BLaER1 treated with 17β-estradiol and CSF1 and Interleukin-3, amounts not matched to agents 10 nM and 100 nM (cell line): Measurements from ENCODE around the gene PRKCA.

Source experiments
- H3K27ac ChIP-seq, 11 experiments: shearing (Covaris generic); formaldehyde crosslinking; 2 replicates each; pipeline ENCODE4 v1.8.1; 2022
- H3K27me3 ChIP-seq, 11 experiments: shearing (Covaris generic); formaldehyde crosslinking; 2 replicates each; pipeline ENCODE4 v1.8.1; 2022
- H3K36me3 ChIP-seq, 11 experiments: shearing (Covaris generic); formaldehyde crosslinking; 2 replicates each; pipeline ENCODE4 v1.8.1; 2022
- H3K4me1 ChIP-seq, 10 experiments: shearing (Covaris generic); formaldehyde crosslinking; 2 replicates each; pipeline ENCODE4 v1.8.1; 2022
- H3K4me2 ChIP-seq, 11 experiments: shearing (Covaris generic); formaldehyde crosslinking; 2 replicates each; pipeline ENCODE4 v1.8.1; 2022
- H3K4me3 ChIP-seq, 10 experiments: shearing (Covaris generic); formaldehyde crosslinking; 2 replicates each; pipeline ENCODE4 v1.8.1; 2022
- H3K9ac ChIP-seq, 11 experiments: shearing (Covaris generic); formaldehyde crosslinking; 2 replicates each; pipeline ENCODE4 v1.8.1; 2022
- H3K9me3 ChIP-seq, 11 experiments: shearing (Covaris generic); formaldehyde crosslinking; replicated peaks in 1 of 11; 2 replicates each; pipeline ENCODE4 v1.8.1; 2022
- H4K20me1 ChIP-seq, 11 experiments: shearing (Covaris generic); formaldehyde crosslinking; 2 replicates each; pipeline ENCODE4 v1.8.1; 2022
- Cebpa-rat ChIP-seq, 11 experiments: shearing (Covaris generic); IDR thresholded peaks; 2 replicates each; pipeline ENCODE4 v1.8.1; 2022

The PRKCA gene

GRCh38 chr17:66690166-66690565 is 387.8 kb downstream of the PRKCA start:
- Histone ChIP-seq H3K27me3 (no peaks in the 10 kb centered on the region), H3K4me2 (no peak overlapping the region), H3K9me3 (no peaks in the 10 kb centered on the region; a peak in 1 of 22 replicates), H3K4me1 (peaks cover 12 to 46% (median 14%) of the 10 kb centered on the region in 10 experiments), H3K27ac (no peak overlapping the region), H3K36me3 (peaks cover 5 to 100% (median 13%) of the 10 kb centered on the region in 11 experiments; a peak in 18 of 22 replicates), H4K20me1 (peaks cover 0 to 28% (median 0%) of the 10 kb centered on the region in 11 experiments; a peak in 3 of 22 replicates), H3K9ac (no peak overlapping the region), H3K4me3 (no peak overlapping the region)
- TF ChIP-seq Cebpa-rat (IDR thresholded peaks at IDR 0.05): no peak

DNA sequence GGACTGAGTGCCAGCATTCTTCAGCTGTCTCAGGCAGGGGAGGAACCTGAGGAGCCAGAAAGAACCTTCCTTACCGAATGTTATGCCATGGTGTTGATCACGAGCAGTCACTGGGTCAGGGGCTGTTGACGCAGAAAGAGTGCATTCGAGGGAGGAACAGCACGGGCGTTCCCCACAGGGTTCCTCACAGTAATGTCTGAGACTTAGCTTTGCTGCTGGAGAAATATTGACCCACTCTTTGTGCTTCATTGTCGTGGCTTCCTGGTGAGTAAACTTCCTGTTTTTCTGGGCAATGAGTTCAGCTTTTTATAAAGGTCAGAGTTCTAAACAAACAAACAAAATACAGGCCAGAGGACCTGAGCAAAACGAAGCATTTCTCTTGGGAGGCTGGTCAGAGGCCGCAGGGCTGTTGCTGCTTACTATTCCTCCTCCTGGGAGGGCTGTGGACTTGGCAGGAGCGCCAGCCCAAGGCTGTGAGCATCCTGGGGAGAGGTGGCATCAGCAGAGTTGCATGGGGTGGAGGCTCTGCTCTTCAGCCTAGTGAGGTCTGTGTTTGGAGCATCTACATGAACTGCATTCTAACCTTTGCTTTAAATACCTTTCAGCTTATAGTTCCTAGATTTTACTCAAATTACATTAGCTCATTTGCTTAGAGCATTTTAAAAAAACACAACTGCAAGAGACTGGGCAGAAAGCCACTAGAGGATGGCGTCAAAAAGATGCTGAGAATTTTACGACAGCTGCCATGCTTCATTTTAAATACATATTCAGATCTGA is 389.4 kb downstream of the PRKCA start:
- no peaks in the 10 kb centered on the region for H3K27me3 ChIP-seq
- H3K9me3 ChIP-seq: peaks cover 0 to 14% (median 3%) of the 10 kb centered on the region in 11 experiments; a peak in 11 of 22 replicates
- H3K9ac ChIP-seq: peak overlapping the region in 8 of 11 experiments; percentile 5 to 43 (median 28); a peak in 7 of 22 replicates
- peak overlapping the region in 9 of 11 experiments; percentile 13 to 65 (median 42); a peak in 16 of 22 replicates for H3K27ac ChIP-seq
- peaks cover 6 to 100% (median 17%) of the 10 kb centered on the region in 11 experiments; a peak in 19 of 22 replicates for H3K36me3 ChIP-seq
- H3K4me1 ChIP-seq: peaks cover 12 to 46% (median 14%) of the 10 kb centered on the region in 10 experiments
- H3K4me3 ChIP-seq: no peak overlapping the region
- H3K4me2 ChIP-seq: peak overlapping the region; percentile 49 to 91 (median 65)
- no peak for TF ChIP-seq Cebpa-rat (IDR thresholded peaks at IDR 0.05)
- H4K20me1 ChIP-seq: peaks cover 0 to 14% (median 0%) of the 10 kb centered on the region in 11 experiments; a peak in 1 of 22 replicates

DNA sequence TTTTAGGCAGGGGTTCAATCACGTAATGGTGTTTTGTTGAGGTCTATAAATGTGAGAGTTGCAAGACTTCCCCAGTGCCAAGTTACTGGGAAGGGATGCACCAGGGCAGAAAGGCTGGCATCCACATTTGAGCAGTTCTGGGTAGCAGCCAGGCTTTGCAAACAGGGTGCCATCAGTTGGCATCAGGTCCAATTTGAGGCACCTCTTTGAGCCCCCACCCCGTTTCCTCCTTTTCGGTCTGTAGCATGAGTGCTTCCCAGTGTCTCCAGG is 389.9 kb downstream of the PRKCA start:
- no peak for TF ChIP-seq Cebpa-rat (IDR thresholded peaks at IDR 0.05)
- Histone ChIP-seq H3K4me3 (no peak overlapping the region), H3K4me2 (peak overlapping the region in 10 of 11 experiments; percentile 49 to 91 (median 66); a peak in 15 of 22 replicates), H3K27ac (peak overlapping the region in 1 of 11 experiments; percentile 60; a peak in 1 of 22 replicates), H3K27me3 (no peaks in the 10 kb centered on the region), H3K36me3 (peaks cover 11 to 100% (median 22%) of the 10 kb centered on the region in 11 experiments; a peak in 20 of 22 replicates), H3K4me1 (peaks cover 12 to 46% (median 14%) of the 10 kb centered on the region in 10 experiments), H3K9me3 (peaks cover 3 to 19% (median 8%) of the 10 kb centered on the region in 11 experiments), H3K9ac (no peak overlapping the region), H4K20me1 (peaks cover 0 to 14% (median 0%) of the 10 kb centered on the region in 11 experiments; a peak in 1 of 22 replicates)

GRCh38 chr17:66695098-66695497 is 392.7 kb downstream of the PRKCA start:
- H3K36me3 ChIP-seq: peaks cover 14 to 100% (median 20%) of the 10 kb centered on the region in 11 experiments; a peak in 19 of 22 replicates
- no peak overlapping the region for H3K27ac ChIP-seq
- peaks cover 20 to 40% (median 32%) of the 10 kb centered on the region in 11 experiments for H3K9me3 ChIP-seq
- 0 out of 22 replicates have a peak, but pooled peaks cover 0 to 9% (median 0%) of the 10 kb centered on the region in 11 experiments for H4K20me1 ChIP-seq
- H3K4me3 ChIP-seq: no peak overlapping the region
- no peak overlapping the region for H3K9ac ChIP-seq
- H3K4me1 ChIP-seq: peaks cover 12 to 24% (median 14%) of the 10 kb centered on the region in 10 experiments
- H3K4me2 ChIP-seq: no peak overlapping the region
- no peaks in the 10 kb centered on the region for H3K27me3 ChIP-seq
- TF ChIP-seq Cebpa-rat (IDR thresholded peaks at IDR 0.05): no peak

GRCh38 chr17:66698270-66698669 is 395.9 kb downstream of the PRKCA start:
- H3K4me1 ChIP-seq: no peaks in the 10 kb centered on the region
- H3K36me3 ChIP-seq: peaks cover 14 to 96% (median 20%) of the 10 kb centered on the region in 11 experiments; a peak in 19 of 22 replicates
- no peak for TF ChIP-seq Cebpa-rat (IDR thresholded peaks at IDR 0.05)

DNA sequence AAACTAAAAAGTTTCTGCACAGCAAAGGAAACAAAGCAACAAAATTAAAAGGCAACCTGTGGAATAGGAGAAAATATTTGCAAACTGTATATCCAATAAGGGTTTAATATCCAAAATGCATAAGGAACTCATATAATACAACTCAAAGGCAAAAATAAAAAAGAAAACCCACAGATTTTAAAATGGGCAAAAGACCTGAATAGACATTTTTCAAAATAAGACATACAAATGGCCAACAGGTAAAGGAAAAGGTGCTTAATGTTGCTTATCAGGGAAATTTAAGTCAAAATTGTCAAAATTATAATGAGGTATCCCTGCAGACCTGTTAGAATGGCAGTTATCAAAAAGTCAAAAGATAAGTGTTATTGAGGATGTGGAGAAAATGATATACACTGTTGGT is 399.0 kb downstream of the PRKCA start:
- H3K4me1 ChIP-seq: peaks cover 4 to 21% (median 17%) of the 10 kb centered on the region in 10 experiments; a peak in 16 of 20 replicates
- H4K20me1 ChIP-seq: no peaks in the 10 kb centered on the region
- H3K4me3 ChIP-seq: no peak overlapping the region
- TF ChIP-seq Cebpa-rat (IDR thresholded peaks at IDR 0.05): no peak
- H3K27ac ChIP-seq: no peak overlapping the region
- peaks cover 20 to 33% (median 31%) of the 10 kb centered on the region in 11 experiments for H3K9me3 ChIP-seq
- H3K36me3 ChIP-seq: peaks cover 14 to 68% (median 20%) of the 10 kb centered on the region in 11 experiments; a peak in 19 of 22 replicates
- H3K4me2 ChIP-seq: no peak overlapping the region
- no peak overlapping the region for H3K9ac ChIP-seq
- no peaks in the 10 kb centered on the region for H3K27me3 ChIP-seq

More at GRCh38 chr17:66698270-66698669, 395.9 kb downstream of the PRKCA start:
- Histone ChIP-seq H3K9ac (no peak overlapping the region), H4K20me1 (0 out of 22 replicates have a peak, but pooled peaks cover 0 to 8% (median 0%) of the 10 kb centered on the region in 11 experiments), H3K4me3 (no peak overlapping the region), H3K4me2 (no peak overlapping the region), H3K27me3 (no peaks in the 10 kb centered on the region), H3K27ac (no peak overlapping the region), H3K9me3 (peaks cover 20 to 40% (median 32%) of the 10 kb centered on the region in 11 experiments)

DNA sequence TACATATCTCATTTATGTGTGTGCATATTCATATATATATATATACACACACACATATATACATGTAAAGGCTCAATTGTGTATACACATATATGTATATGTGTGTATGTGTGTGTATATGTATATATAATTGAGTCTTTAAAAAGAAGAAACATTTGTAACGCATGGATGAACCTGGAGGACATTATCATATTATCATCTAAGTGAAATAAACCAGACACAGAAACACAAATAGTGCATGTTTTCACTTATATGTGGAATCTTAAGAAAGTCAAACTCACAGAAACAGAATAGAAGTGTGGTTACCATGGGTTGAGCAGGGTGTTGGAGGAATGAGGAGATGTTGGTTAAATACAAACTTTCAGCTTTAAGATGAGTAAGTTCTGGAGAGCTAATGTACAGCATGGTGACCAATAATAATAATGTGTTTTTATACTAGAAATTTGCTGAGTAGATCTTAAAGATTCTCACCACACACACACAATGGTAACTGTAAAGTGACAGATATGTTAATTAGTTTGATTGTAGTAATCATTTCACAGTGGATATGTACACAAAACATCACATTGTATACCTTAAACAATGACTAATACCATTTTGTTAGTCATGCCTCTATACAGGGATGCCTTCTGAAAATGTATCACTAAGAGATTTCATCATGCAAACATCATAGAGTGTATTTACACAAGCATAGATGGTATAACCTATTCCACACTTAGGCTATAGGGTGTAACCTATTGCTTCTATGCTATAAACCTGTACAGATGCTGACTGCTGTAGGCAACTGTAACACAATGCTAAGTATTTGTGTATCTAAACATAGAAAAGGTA is 399.9 kb downstream of the PRKCA start:
- peaks cover 4 to 24% (median 17%) of the 10 kb centered on the region in 10 experiments; a peak in 16 of 20 replicates for H3K4me1 ChIP-seq
- H3K4me3 ChIP-seq: no peak overlapping the region
- H3K4me2 ChIP-seq: no peak overlapping the region
- no peak overlapping the region for H3K27ac ChIP-seq
- peaks cover 7 to 67% (median 12%) of the 10 kb centered on the region in 11 experiments; a peak in 18 of 22 replicates for H3K36me3 ChIP-seq
- no peak overlapping the region for H3K9ac ChIP-seq
- no peak for TF ChIP-seq Cebpa-rat (IDR thresholded peaks at IDR 0.05)
- no peaks in the 10 kb centered on the region for H3K27me3 ChIP-seq
- no peaks in the 10 kb centered on the region for H4K20me1 ChIP-seq
- H3K9me3 ChIP-seq: peaks cover 15 to 25% (median 23%) of the 10 kb centered on the region in 11 experiments

DNA sequence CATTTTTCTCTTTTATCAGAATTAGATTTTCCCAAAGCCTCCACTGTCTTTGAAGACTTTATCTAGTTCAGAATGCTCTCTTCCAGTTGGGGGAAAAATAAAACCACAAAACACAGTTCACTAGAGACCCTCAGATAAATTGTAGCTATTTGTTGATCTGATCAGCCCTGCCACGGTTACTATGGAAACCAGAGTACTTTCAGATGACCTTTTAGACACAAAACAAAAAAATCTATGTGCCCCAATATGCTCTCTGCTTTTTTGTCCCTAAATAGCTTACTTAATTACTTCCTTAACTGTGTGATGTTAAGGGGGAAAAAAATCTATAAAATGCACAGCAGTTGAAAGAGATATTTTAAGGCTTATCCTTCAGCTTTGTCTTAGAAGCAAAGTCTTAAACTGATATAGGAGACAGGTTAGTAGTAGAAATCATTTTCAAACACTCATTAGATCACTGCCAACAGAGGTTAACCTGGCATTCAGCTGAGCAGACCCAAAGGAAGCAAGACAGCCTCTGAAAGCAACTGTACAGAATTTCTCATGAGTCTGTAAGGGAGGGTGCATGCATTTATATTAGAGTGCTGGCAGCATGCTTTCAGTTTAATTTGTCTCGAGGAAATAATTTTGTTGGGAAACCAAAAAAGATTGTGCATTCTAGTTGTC is 402.6 kb downstream of the PRKCA start:
- H3K27me3 ChIP-seq: no peaks in the 10 kb centered on the region
- H3K4me3 ChIP-seq: no peak overlapping the region
- no peaks in the 10 kb centered on the region for H3K9me3 ChIP-seq
- H3K4me2 ChIP-seq: peak overlapping the region in 7 of 11 experiments; percentile 12 to 59 (median 37); a peak in 11 of 22 replicates
- H3K4me1 ChIP-seq: peaks cover 4 to 24% (median 17%) of the 10 kb centered on the region in 10 experiments; a peak in 16 of 20 replicates
- no peak overlapping the region for H3K27ac ChIP-seq
- H4K20me1 ChIP-seq: no peaks in the 10 kb centered on the region
- no peak overlapping the region for H3K9ac ChIP-seq
- peaks cover 0 to 60% (median 0%) of the 10 kb centered on the region in 11 experiments; a peak in 4 of 22 replicates for H3K36me3 ChIP-seq
- TF ChIP-seq Cebpa-rat (IDR thresholded peaks at IDR 0.05): no peak
